Mesendoderm (in vitro differentiated cells): ENCODE measurements around the gene COA1.

Experiments used
- DNase-seq: peaks from one replicate; pipeline ENCODE4 v3.0.0; 2013
- H2AK5ac ChIP-seq: 2 replicates; pipeline ENCODE4 v1.6.1; 2013; ENCODE audit warnings: low read length, inconsistent platforms
- H2BK120ac ChIP-seq: 2 replicates; pipeline ENCODE4 v1.6.1; 2013; ENCODE audit warnings: low read depth, mild to moderate bottlenecking, low read length, moderate library complexity, mixed read lengths
- H2BK15ac ChIP-seq: replicated peaks from 2 replicates; pipeline ENCODE4 v1.6.1; 2013; ENCODE audit warnings: low read depth, mild to moderate bottlenecking, moderate library complexity
- H2BK5ac ChIP-seq: 2 replicates; pipeline ENCODE4 v1.6.1; 2013; ENCODE audit warnings: low read length, inconsistent platforms
- H3K18ac ChIP-seq: 2 replicates; pipeline ENCODE4 v1.6.1; 2013; ENCODE audit warnings: mild to moderate bottlenecking, low read length, mixed read lengths
- H3K23ac ChIP-seq: one replicate; pipeline ENCODE4 v1.6.1; 2013; ENCODE audit warnings: low read length
- H3K27ac ChIP-seq: 2 replicates; pipeline ENCODE4 v1.5.1; 2013; ENCODE audit warnings: low read depth, mild to moderate bottlenecking, inconsistent platforms, low read length, moderate library complexity
- H3K27me3 ChIP-seq: 2 replicates; pipeline ENCODE4 v1.6.1; 2013; ENCODE audit warnings: low read length, control low read depth, mild to moderate bottlenecking, inconsistent platforms; ENCODE audit not compliant: insufficient read depth, poor library complexity
- H3K36me3 ChIP-seq: 2 replicates; pipeline ENCODE4 v1.6.1; 2013; ENCODE audit warnings: low read length, inconsistent platforms; ENCODE audit not compliant: control insufficient read depth, insufficient read depth
- H3K4ac ChIP-seq: one replicate; pipeline ENCODE4 v1.6.1; 2013; ENCODE audit warnings: low read depth, mild to moderate bottlenecking, low read length, moderate library complexity
- H3K4me1 ChIP-seq: 2 replicates; pipeline ENCODE4 v1.6.1; 2013; ENCODE audit warnings: low read depth, low read length, inconsistent platforms; ENCODE audit not compliant: control insufficient read depth
- H3K4me2 ChIP-seq: 2 replicates; pipeline ENCODE4 v1.6.1; 2013; ENCODE audit warnings: low read length
- H3K4me3 ChIP-seq: 2 replicates; pipeline ENCODE4 v1.5.1; 2013; ENCODE audit warnings: mild to moderate bottlenecking, low read length
- H3K56ac ChIP-seq: one replicate; pipeline ENCODE4 v1.6.1; 2013; ENCODE audit warnings: low read length
- H3K79me1 ChIP-seq: 2 replicates; pipeline ENCODE4 v1.6.1; 2013; ENCODE audit warnings: low read length, inconsistent platforms
- H3K79me2 ChIP-seq: 2 replicates; pipeline ENCODE4 v1.6.1; 2013; ENCODE audit warnings: mild to moderate bottlenecking, low read length; ENCODE audit not compliant: control insufficient read depth, insufficient read depth
- H3K9ac ChIP-seq: 2 replicates; pipeline ENCODE4 v1.6.1; 2013; ENCODE audit warnings: low read length, inconsistent platforms
- H4K5ac ChIP-seq: one replicate; pipeline ENCODE4 v1.6.1; 2013; ENCODE audit warnings: low read length
- H4K8ac ChIP-seq: one replicate; pipeline ENCODE4 v1.6.1; 2013; ENCODE audit warnings: low read depth, mild to moderate bottlenecking, control low read depth, low read length, moderate library complexity
- WGBS: extraction: QIAGEN DNeasy Blood & Tissue Kit; methylation state at CpG from one replicate; pipeline ENCODE4 v1.1.7; 2013; ENCODE audit warnings: low lambda C conversion rate, missing lambda C conversion rate; ENCODE audit not compliant: insufficient coverage; ENCODE audit errors: extremely low coverage; 5-methylcytosine and 5-hydroxymethylcytosine counted together

COA1 gene

GRCh38 chr7:43618073-43618472 lies 111.2 kb downstream of the COA1 start:
- no peak overlapping the region for H3K23ac ChIP-seq
- no peak overlapping the region for H2BK120ac ChIP-seq
- no peak overlapping the region for H4K5ac ChIP-seq
- H3K4ac ChIP-seq = no peak overlapping the region
- no peak overlapping the region for H2AK5ac ChIP-seq
- no peak for DNase-seq
- no peaks in the 10 kb centered on the region for H3K79me2 ChIP-seq
- no peak overlapping the region for H3K56ac ChIP-seq
- H3K36me3 ChIP-seq = no peaks in the 10 kb centered on the region
- H2BK15ac ChIP-seq = no peak overlapping the region
- no peak overlapping the region for H3K4me2 ChIP-seq
- peaks cover 1% of the 10 kb centered on the region for H3K4me1 ChIP-seq
- H3K27ac ChIP-seq = no peak overlapping the region
- H2BK5ac ChIP-seq = no peak overlapping the region
- no CpG with 5 or more reads among the region's 4 CpGs for WGBS
- H3K18ac ChIP-seq = no peak overlapping the region
- peaks cover 2% of the 10 kb centered on the region for H3K79me1 ChIP-seq
- H3K4me3 ChIP-seq = no peak overlapping the region
- H3K27me3 ChIP-seq = no peaks in the 10 kb centered on the region
- H3K9ac ChIP-seq = no peak overlapping the region
- H4K8ac ChIP-seq = no peak overlapping the region

- no peak overlapping the region for H2AK5ac ChIP-seq
- H2BK120ac ChIP-seq = no peak overlapping the region
- H4K8ac ChIP-seq = no peak overlapping the region
- H3K18ac ChIP-seq = no peak overlapping the region
- no peak overlapping the region for H2BK5ac ChIP-seq
- no CpG with 5 or more reads among the region's 4 CpGs for WGBS
- H3K27ac ChIP-seq = no peak overlapping the region
- H3K79me1 ChIP-seq = peaks cover 4% of the 10 kb centered on the region
- H3K4me3 ChIP-seq = no peak overlapping the region
- H3K79me2 ChIP-seq = no peaks in the 10 kb centered on the region
- H4K5ac ChIP-seq = no peak overlapping the region
- no peaks in the 10 kb centered on the region for H3K36me3 ChIP-seq
- H3K4ac ChIP-seq = no peak overlapping the region
- no peak overlapping the region for H3K4me2 ChIP-seq
- no peak for DNase-seq
- H3K4me1 ChIP-seq = peaks cover 1% of the 10 kb centered on the region
- no peak overlapping the region for H2BK15ac ChIP-seq
- no peak overlapping the region for H3K9ac ChIP-seq
- H3K56ac ChIP-seq = no peak overlapping the region
- H3K23ac ChIP-seq = no peak overlapping the region
- no peaks in the 10 kb centered on the region for H3K27me3 ChIP-seq
These were observed 112.3 kb downstream of the COA1 start for GRCh38 chr7:43616977-43617376.

GRCh38 chr7:43615558-43616145 lies 113.7 kb downstream of the COA1 start:
- no peak overlapping the region for H3K27ac ChIP-seq
- H3K4me3 ChIP-seq = no peak overlapping the region
- WGBS = no CpG with 5 or more reads among the region's 7 CpGs
- H3K56ac ChIP-seq = no peak overlapping the region
- H3K23ac ChIP-seq = no peak overlapping the region
- H3K27me3 ChIP-seq = no peaks in the 10 kb centered on the region
- no peak overlapping the region for H3K4ac ChIP-seq
- no peaks in the 10 kb centered on the region for H3K79me2 ChIP-seq
- H3K9ac ChIP-seq = no peak overlapping the region
- H3K36me3 ChIP-seq = no peaks in the 10 kb centered on the region
- no peak overlapping the region for H4K8ac ChIP-seq
- H2BK120ac ChIP-seq = no peak overlapping the region
- no peak overlapping the region for H4K5ac ChIP-seq
- H3K4me1 ChIP-seq = peaks cover 1% of the 10 kb centered on the region
- H2AK5ac ChIP-seq = no peak overlapping the region
- H3K79me1 ChIP-seq = peaks cover 4% of the 10 kb centered on the region
- DNase-seq = no peak
- H2BK5ac ChIP-seq = no peak overlapping the region
- no peak overlapping the region for H3K4me2 ChIP-seq
- H2BK15ac ChIP-seq = no peak overlapping the region
- H3K18ac ChIP-seq = no peak overlapping the region

- Histone ChIP-seq H2BK5ac (no peak overlapping the region), H3K36me3 (no peaks in the 10 kb centered on the region), H2BK15ac (no peak overlapping the region), H3K9ac (no peak overlapping the region), H3K4ac (no peak overlapping the region), H3K4me3 (no peak overlapping the region), H3K27ac (no peak overlapping the region), H4K5ac (no peak overlapping the region), H3K27me3 (no peaks in the 10 kb centered on the region), H3K79me2 (no peaks in the 10 kb centered on the region), H2AK5ac (no peak overlapping the region), H3K4me1 (no peaks in the 10 kb centered on the region), H4K8ac (no peak overlapping the region), H2BK120ac (no peak overlapping the region), H3K18ac (no peak overlapping the region), H3K56ac (no peak overlapping the region), H3K23ac (no peak overlapping the region), H3K79me1 (peaks cover 3% of the 10 kb centered on the region), H3K4me2 (no peak overlapping the region)
- no CpG with 5 or more reads among the region's 3 CpGs for WGBS
- DNase-seq = no peak
These were observed 116.4 kb downstream of the COA1 start for GRCh38 chr7:43612599-43613589.

GRCh38 chr7:43612128-43612527 lies 117.2 kb downstream of the COA1 start:
- H3K4me3 ChIP-seq = no peak overlapping the region
- no CpG with 5 or more reads among the region's 5 CpGs for WGBS
- H3K4me1 ChIP-seq = no peaks in the 10 kb centered on the region

More at GRCh38 chr7:43612128-43612527, 117.2 kb downstream of the COA1 start:
- H2BK120ac ChIP-seq = no peak overlapping the region
- H4K8ac ChIP-seq = no peak overlapping the region
- no peak overlapping the region for H2BK15ac ChIP-seq
- no peak overlapping the region for H4K5ac ChIP-seq
- H3K9ac ChIP-seq = no peak overlapping the region
- H3K27ac ChIP-seq = no peak overlapping the region
- H3K4me2 ChIP-seq = no peak overlapping the region
- no peak overlapping the region for H2BK5ac ChIP-seq
- H3K18ac ChIP-seq = no peak overlapping the region
- no peak overlapping the region for H3K56ac ChIP-seq
- no peaks in the 10 kb centered on the region for H3K27me3 ChIP-seq
- H3K23ac ChIP-seq = no peak overlapping the region
- H3K36me3 ChIP-seq = no peaks in the 10 kb centered on the region
- no peak overlapping the region for H2AK5ac ChIP-seq
- peaks cover 2% of the 10 kb centered on the region for H3K79me1 ChIP-seq
- no peak overlapping the region for H3K4ac ChIP-seq
- DNase-seq = no peak
- H3K79me2 ChIP-seq = no peaks in the 10 kb centered on the region
